H1 (cell line): ENCODE data around the gene STX19. TPM values are rescaled to one million over a fixed set of nuclear protein-coding genes. Genes with fewer than 3 reads are reported as not detected.

Source experiments
- EP300 ChIP-seq, 2 experiments: IDR thresholded peaks; 1 replicate in 1 of 2; 2 replicates in 1 of 2; pipeline ENCODE4 v1.6.1; 2011 to 2012; ENCODE audit warnings: low read depth in 2 of 2, low read length in 2 of 2, mild to moderate bottlenecking in 2 of 2, borderline replicate concordance in 1 of 2, inconsistent platforms in 1 of 2, moderate library complexity in 1 of 2
- POLR2A ChIP-seq, 2 experiments: IDR thresholded peaks; 1 replicate in 1 of 2; 2 replicates in 1 of 2; pipeline ENCODE4 v1.6.1; 2011; ENCODE audit warnings: low read depth in 2 of 2, low read length in 2 of 2, mild to moderate bottlenecking in 2 of 2; ENCODE audit errors: control extremely low read depth in 1 of 2
- YY1 ChIP-seq: IDR thresholded peaks from 2 replicates; pipeline ENCODE4 v1.6.1; 2011; ENCODE audit warnings: low read depth, mild to moderate bottlenecking, low read length
- polyA plus RNA-seq, 7 experiments: library from polyadenylated mRNA; depleted of rRNA in 3 of 7; stranded (reverse) in 5 of 7; unstranded in 2 of 7; fragments of >200 nt in 5 of 7; fragments of 200-250 nt in 2 of 7; gene quantifications; 1 replicate in 5 of 7; 2 replicates in 1 of 7; 4 replicates in 1 of 7; pipeline versions ENCODE4 v1.2.1 to v1.2.3, GENCODE V29; 2011 to 2013; ENCODE audit warnings: missing spikeins in 2 of 7, mixed read lengths in 2 of 7
- total RNA-seq: library from RNA; stranded (reverse); fragmentation: NEBNext Ultra II Directional; extraction: Animal tissue kit (Norgen Biotek cat#: 25700); gene quantifications from 2 replicates; pipeline ENCODE4 v1.2.1, GENCODE V29; 2021
- TF ChIP-seq, protein P1 (sequence below): IDR thresholded peaks from 2 replicates; pipeline ENCODE4 v1.6.1; 2012; ENCODE audit warnings: inconsistent platforms

Gene STX19
- total and polyA plus RNA-seq, 2 of the 8 experiments (the other 6 are each of a cell fraction or from before 2014, with no cell fraction given) = not detected

DNA sequence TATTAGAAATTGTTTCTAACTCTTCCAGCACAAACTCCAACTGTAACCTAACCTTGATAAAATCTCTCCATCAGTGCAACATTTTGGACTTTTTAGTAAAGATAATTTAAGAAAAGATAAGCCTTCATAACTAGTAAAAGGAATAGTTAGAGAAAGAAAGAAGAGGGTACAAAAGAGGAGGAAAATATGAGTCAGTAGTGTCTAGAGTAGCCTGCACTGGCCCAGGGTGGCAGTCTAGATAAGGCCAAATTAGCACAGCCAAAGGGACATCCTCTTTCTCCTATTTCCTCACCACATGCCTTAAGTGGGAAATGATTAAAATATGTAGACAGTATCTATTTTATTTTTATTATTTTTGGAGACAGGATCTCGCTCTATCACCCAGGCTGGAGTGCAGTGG lies 58.4 kb downstream of the STX19 start (continued):
- TF ChIP-seq EP300 (IDR thresholded peaks at IDR 0.05; ENCODE audit: borderline replicate concordance in 1 of 2, low read depth in 2 of 2, low read length in 2 of 2) (no peak), YY1 (no peak), POLR2A (IDR thresholded peaks at IDR 0.05; ENCODE audit: control extremely low read depth in 1 of 2, low read depth in 2 of 2, low read length in 2 of 2) (no peak)
- TF ChIP-seq, protein P1, sequence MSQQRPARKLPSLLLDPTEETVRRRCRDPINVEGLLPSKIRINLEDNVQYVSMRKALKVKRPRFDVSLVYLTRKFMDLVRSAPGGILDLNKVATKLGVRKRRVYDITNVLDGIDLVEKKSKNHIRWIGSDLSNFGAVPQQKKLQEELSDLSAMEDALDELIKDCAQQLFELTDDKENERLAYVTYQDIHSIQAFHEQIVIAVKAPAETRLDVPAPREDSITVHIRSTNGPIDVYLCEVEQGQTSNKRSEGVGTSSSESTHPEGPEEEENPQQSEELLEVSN = no peak
